H1 (cell line): ENCODE measurements around the gene TLR8. TPM values are rescaled to one million over a fixed set of nuclear protein-coding genes. Genes with fewer than 3 reads are reported as not detected.

Experiments used
- CTCF ChIA-PET: fragments of 300-600 bp; sonication (Branson Sonifier 250); formaldehyde crosslinking; loops from one replicate; lab custom pipeline; 2021; ENCODE audit not compliant: partially characterized antibody; lab: Charles Lee
- POLR2A ChIA-PET: fragments of 300-600 bp; sonication (Branson Sonifier 250); formaldehyde crosslinking; loops from one replicate; lab custom pipeline; 2021; ENCODE audit warnings: inconsistent platforms; ENCODE audit not compliant: partially characterized antibody; lab: Charles Lee
- DNase-seq, 2 experiments: peaks; one replicate each; pipeline versions ENCODE4 v3.0.0 to v3.0.0-alpha.2; 2010 to 2022; ENCODE audit warnings: low spot score in 2 of 2, low read depth in 1 of 2, mixed read lengths in 1 of 2
- FAIRE-seq: peaks from 2 replicates; lab custom pipeline; 2011; peaks lifted over from hg19 to GRCh38; lab: Jason Lieb, UNC
- H2AFZ ChIP-seq: 2 replicates; pipeline ENCODE4 v1.8.1; 2012; ENCODE audit warnings: low read length, inconsistent platforms
- H2AK5ac ChIP-seq: 2 replicates; pipeline ENCODE4 v1.6.1; 2013; ENCODE audit warnings: low read depth, low read length
- H2BK120ac ChIP-seq: replicated peaks from 2 replicates; pipeline ENCODE3; 2013; ENCODE audit warnings: low read depth, low read length, inconsistent platforms
- H2BK12ac ChIP-seq: 2 replicates; pipeline ENCODE4 v1.6.1; 2013; ENCODE audit warnings: low read depth, low read length
- H2BK15ac ChIP-seq: 2 replicates; pipeline ENCODE4 v1.6.1; 2013; ENCODE audit warnings: low read length
- H2BK20ac ChIP-seq: 2 replicates; pipeline ENCODE4 v1.6.1; 2013; ENCODE audit warnings: low read length
- H2BK5ac ChIP-seq: 2 replicates; pipeline ENCODE4 v1.6.1; 2013; ENCODE audit warnings: low read depth, low read length
- H3K14ac ChIP-seq: 2 replicates; pipeline ENCODE4 v1.6.1; 2013; ENCODE audit warnings: inconsistent platforms; ENCODE audit not compliant: insufficient read length
- H3K18ac ChIP-seq: 2 replicates; pipeline ENCODE4 v1.6.1; 2013; ENCODE audit warnings: low read length; ENCODE audit errors: extremely low read depth
- H3K23ac ChIP-seq: 2 replicates; pipeline ENCODE4 v1.6.1; 2013; ENCODE audit warnings: inconsistent platforms; ENCODE audit not compliant: insufficient read length
- H3K23me2 ChIP-seq: 2 replicates; pipeline ENCODE4 v1.6.1; 2013; ENCODE audit warnings: low read depth, low read length
- H3K27ac ChIP-seq: 2 replicates; pipeline ENCODE4 v1.6.1; 2011; ENCODE audit warnings: low read depth, low read length, inconsistent platforms
- H3K27me3 ChIP-seq, 4 experiments: replicated peaks in 1 of 4; 1 replicate in 1 of 4; 2 replicates in 3 of 4; pipeline versions ENCODE4 v1.6.1 to v1.8.1; 2011 to 2013; ENCODE audit warnings: low read length in 3 of 4, mild to moderate bottlenecking in 3 of 4, inconsistent platforms in 2 of 4, mixed read lengths in 2 of 4, moderate library complexity in 1 of 4; ENCODE audit not compliant: control insufficient read depth in 3 of 4, insufficient read depth in 3 of 4; ENCODE audit errors: extremely low read depth in 1 of 4
- H3K36me3 ChIP-seq, 4 experiments: 2 replicates each; pipeline versions ENCODE4 v1.6.1 to v1.8.1; 2011 to 2013; ENCODE audit warnings: mild to moderate bottlenecking in 4 of 4, low read length in 3 of 4, moderate library complexity in 2 of 4, control low read depth in 1 of 4, inconsistent platforms in 1 of 4; ENCODE audit not compliant: insufficient read depth in 4 of 4, control insufficient read depth in 2 of 4
- H3K4ac ChIP-seq: replicated peaks from 2 replicates; pipeline ENCODE3; 2013; ENCODE audit warnings: low read length, low read depth, mixed read lengths, inconsistent platforms; ENCODE audit not compliant: insufficient read length
- H3K4me1 ChIP-seq, 4 experiments: replicated peaks in 1 of 4; 1 replicate in 1 of 4; 2 replicates in 3 of 4; pipeline versions ENCODE4 v1.6.1 to v1.8.1; 2011 to 2013; ENCODE audit warnings: low read length in 3 of 4, inconsistent platforms in 2 of 4, mixed read lengths in 1 of 4; ENCODE audit not compliant: insufficient read depth in 4 of 4, control insufficient read depth in 3 of 4
- H3K4me2 ChIP-seq, 2 experiments: 2 replicates each; pipeline versions ENCODE4 v1.6.1 to v1.8.1; 2011 to 2013; ENCODE audit warnings: low read depth in 2 of 2, low read length in 2 of 2, control low read depth in 1 of 2, inconsistent platforms in 1 of 2, mild to moderate bottlenecking in 1 of 2; ENCODE audit not compliant: insufficient read depth in 1 of 2
- H3K4me3 ChIP-seq, 4 experiments: fragments of 200-600, 300-600 bp in 1 of 4; sonication (generic), shearing (Covaris generic), sonication (Bioruptor Twin) in 1 of 4; 2 replicates each; pipeline versions ENCODE4 v1.5.1 to v1.8.1; 2011 to 2016; ENCODE audit warnings: low read length in 4 of 4, low read depth in 3 of 4, control low read depth in 2 of 4, inconsistent platforms in 2 of 4, mild to moderate bottlenecking in 2 of 4, mixed read lengths in 1 of 4, moderate library complexity in 1 of 4; ENCODE audit not compliant: insufficient read depth in 2 of 4; ENCODE audit errors: extremely low read depth in 1 of 4
- H3K56ac ChIP-seq: replicated peaks from 2 replicates; pipeline ENCODE3; 2013; ENCODE audit warnings: low read depth, mild to moderate bottlenecking, mixed read lengths, low read length, inconsistent platforms; ENCODE audit not compliant: insufficient read length
- H3K79me1 ChIP-seq: 2 replicates; pipeline ENCODE4 v1.6.1; 2013; ENCODE audit warnings: low read depth, low read length, control low read depth
- H3K79me2 ChIP-seq, 2 experiments: 2 replicates each; pipeline versions ENCODE4 v1.6.1 to v1.8.1; 2012 to 2013; ENCODE audit warnings: low read length in 2 of 2, mild to moderate bottlenecking in 2 of 2, inconsistent platforms in 1 of 2; ENCODE audit not compliant: insufficient read depth in 2 of 2, control insufficient read depth in 1 of 2
- H3K9ac ChIP-seq, 4 experiments: replicated peaks in 1 of 4; 1 replicate in 1 of 4; 2 replicates in 3 of 4; pipeline versions ENCODE4 v1.6.1 to v1.8.1; 2011 to 2013; ENCODE audit warnings: low read depth in 3 of 4, low read length in 3 of 4, control low read depth in 2 of 4, mild to moderate bottlenecking in 2 of 4, moderate library complexity in 2 of 4, inconsistent platforms in 1 of 4; ENCODE audit errors: extremely low read depth in 1 of 4
- H3K9me3 ChIP-seq, 2 experiments: 2 replicates each; pipeline versions ENCODE4 v1.6.1 to v1.8.1; 2012 to 2013; ENCODE audit warnings: mild to moderate bottlenecking in 2 of 2, moderate library complexity in 2 of 2, control low read depth in 1 of 2, inconsistent platforms in 1 of 2, low read depth in 1 of 2, low read length in 1 of 2, mixed read lengths in 1 of 2; ENCODE audit not compliant: insufficient read depth in 2 of 2
- H4K20me1 ChIP-seq, 2 experiments: replicated peaks in 1 of 2; 2 replicates each; pipeline versions ENCODE3 to v1.8.1; 2011 to 2013; ENCODE audit warnings: inconsistent platforms in 2 of 2, low read length in 2 of 2, mild to moderate bottlenecking in 1 of 2; ENCODE audit not compliant: insufficient read depth in 2 of 2, control insufficient read depth in 1 of 2
- H4K5ac ChIP-seq: 2 replicates; pipeline ENCODE4 v1.6.1; 2013; ENCODE audit warnings: low read length, low read depth, mixed read lengths, inconsistent platforms; ENCODE audit not compliant: insufficient read length
- H4K8ac ChIP-seq: 2 replicates; pipeline ENCODE4 v1.8.0; 2013; ENCODE audit warnings: mild to moderate bottlenecking, moderate library complexity, low read length, inconsistent platforms; ENCODE audit not compliant: insufficient read depth; ENCODE audit errors: extremely low read depth
- H4K91ac ChIP-seq: replicated peaks from 2 replicates; pipeline ENCODE3; 2013; ENCODE audit warnings: low read length, mixed read lengths, inconsistent platforms; ENCODE audit not compliant: insufficient read length
- ATF3 ChIP-seq: IDR thresholded peaks from 2 replicates; pipeline ENCODE4 v1.6.1; 2011; ENCODE audit warnings: low read depth, mild to moderate bottlenecking, low read length; ENCODE audit not compliant: insufficient read depth
- CBX5 ChIP-seq: fragments of 300-800, 300-1000 bp; sonication (generic); IDR thresholded peaks from 2 replicates; pipeline ENCODE4 v1.7.1; 2016; ENCODE audit warnings: antibody characterized with exemption, low read length, low read depth
- CEBPB ChIP-seq: IDR thresholded peaks from 2 replicates; pipeline ENCODE4 v1.6.1; 2012; ENCODE audit warnings: low read depth, low read length
- HDAC6 ChIP-seq: IDR thresholded peaks from one replicate; pipeline ENCODE4 v1.7.1; 2012; ENCODE audit warnings: low read depth, mild to moderate bottlenecking, inconsistent platforms, low read length, moderate library complexity
- JUND ChIP-seq: IDR thresholded peaks from 2 replicates; pipeline ENCODE4 v1.6.1; 2011; ENCODE audit warnings: mild to moderate bottlenecking, improper control_type of control experiment, low read length
- MAFK ChIP-seq: IDR thresholded peaks from 2 replicates; pipeline ENCODE4 v1.6.1; 2012; ENCODE audit warnings: low read depth, mild to moderate bottlenecking, improper control_type of control experiment, low read length
- NRF1 ChIP-seq: IDR thresholded peaks from 2 replicates; pipeline ENCODE4 v1.6.1; 2011; ENCODE audit warnings: mild to moderate bottlenecking, low read depth, low read length, improper control_type of control experiment
- SIX5 ChIP-seq: IDR thresholded peaks from 2 replicates; pipeline ENCODE4 v1.6.1; 2011; ENCODE audit warnings: mild to moderate bottlenecking, low read depth, low read length
- SP2 ChIP-seq: IDR thresholded peaks from 2 replicates; pipeline ENCODE4 v1.6.1; 2012; ENCODE audit warnings: mild to moderate bottlenecking, low read length, inconsistent platforms
- whole genome bisulfite sequencing, 2 experiments: shearing (Covaris generic) in 1 of 2; methylation state at CpG; one replicate each; pipeline versions ENCODE4 v1.1.6 to v1.1.7; 2013 to 2015; ENCODE audit warnings: low lambda C conversion rate in 2 of 2, mixed read lengths in 2 of 2, inconsistent platforms in 1 of 2, low coverage in 1 of 2, missing lambda C conversion rate in 1 of 2; ENCODE audit not compliant: insufficient replicate concordance in 2 of 2, insufficient coverage in 1 of 2, insufficient read length in 1 of 2; ENCODE audit errors: extremely low coverage in 1 of 2, missing lambda C conversion rate in 1 of 2; 5-methylcytosine and 5-hydroxymethylcytosine counted together
- polyA plus RNA-seq, 7 experiments: library from polyadenylated mRNA; depleted of rRNA in 3 of 7; stranded (reverse) in 5 of 7; unstranded in 2 of 7; fragments of >200 nt in 5 of 7; fragments of 200-250 nt in 2 of 7; gene quantifications; 1 replicate in 5 of 7; 2 replicates in 1 of 7; 4 replicates in 1 of 7; pipeline versions ENCODE4 v1.2.1 to v1.2.3, GENCODE V29; 2011 to 2013; ENCODE audit warnings: missing spikeins in 2 of 7, mixed read lengths in 2 of 7
- total RNA-seq: library from RNA; stranded (reverse); fragmentation: NEBNext Ultra II Directional; extraction: Animal tissue kit (Norgen Biotek cat#: 25700); gene quantifications from 2 replicates; pipeline ENCODE4 v1.2.1, GENCODE V29; 2021

TLR8 gene
- total and polyA plus RNA-seq, 2 of the 8 experiments (the other 6 are each of a cell fraction or from before 2014, with no cell fraction given) = not detected

DNA sequence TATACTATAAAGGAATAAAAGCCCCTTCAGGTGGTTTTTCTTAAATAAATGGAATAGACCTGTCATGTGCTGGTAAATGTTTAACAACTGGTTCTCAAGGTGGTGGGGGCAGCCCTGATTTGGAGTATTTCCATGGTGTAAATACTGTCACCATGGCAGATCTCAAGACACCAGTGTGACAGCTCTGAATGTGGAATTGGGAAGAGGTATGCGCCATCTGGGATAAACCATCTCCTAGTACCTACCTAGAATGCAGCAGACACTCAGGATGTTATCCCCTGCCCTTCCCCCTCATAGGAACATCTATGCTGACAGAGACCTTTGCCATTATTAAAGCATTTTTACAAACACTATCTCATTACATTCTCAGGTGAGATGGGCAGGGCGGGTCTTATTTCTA lies 42.1 kb downstream of the TLR8 start:
- H4K8ac ChIP-seq = no peak overlapping the region
- H3K18ac ChIP-seq = no peak overlapping the region
- CTCF ChIA-PET = interaction anchor here (0.8 kb wide), 1 partner anchor 249 kb away, joined by 3 read pairs; no protein-coding TSS in a partner anchor
- H3K79me2 ChIP-seq = no peaks in the 10 kb centered on the region
- H2BK120ac ChIP-seq = no peak overlapping the region
- H3K4ac ChIP-seq = no peak overlapping the region
- H4K20me1 ChIP-seq = no peaks in the 10 kb centered on the region
- H3K4me2 ChIP-seq = no peak overlapping the region
- no peak overlapping the region for H2BK12ac ChIP-seq
- 94% methylated on average over 2 of the region's 2 CpGs; no CpG with 5 or more reads in 1 of the 2 experiments for WGBS, 2 experiments
- no peak overlapping the region for H4K5ac ChIP-seq
- H3K79me1 ChIP-seq = no peaks in the 10 kb centered on the region
- H3K36me3 ChIP-seq = no peaks in the 10 kb centered on the region
- no peak for FAIRE-seq
- no peak overlapping the region for H2AK5ac ChIP-seq
- no peak overlapping the region for H3K14ac ChIP-seq
- no peak overlapping the region for H4K91ac ChIP-seq
- no peak overlapping the region for H3K56ac ChIP-seq
- POLR2A ChIA-PET = interaction anchor here (1.5 kb wide), 1 partner anchor 30 kb away, joined by 4 read pairs; no protein-coding TSS in a partner anchor
- TF ChIP-seq CBX5 = no peak
- no peak for TF ChIP-seq MAFK
- TF ChIP-seq HDAC6 = no peak
- TF ChIP-seq CEBPB = no peak
- TF ChIP-seq SP2 = no peak
- TF ChIP-seq NRF1 = no peak
- TF ChIP-seq SIX5 = no peak
- TF ChIP-seq JUND = no peak
- TF ChIP-seq ATF3 = no peak
- TF ChIP-seq, all 59 proteins: peak for 0
- H3K23me2 ChIP-seq = no peaks in the 10 kb centered on the region
- H3K27ac ChIP-seq = no peak overlapping the region
- no peak overlapping the region for H2BK5ac ChIP-seq
- no peaks in the 10 kb centered on the region for H3K9me3 ChIP-seq
- H3K27me3 ChIP-seq = no peaks in the 10 kb centered on the region
- H3K4me1 ChIP-seq = peaks cover 0 to 7% (median 5%) of the 10 kb centered on the region in 4 experiments; a peak in 5 of 7 replicates
- DNase-seq = no peak
- no peak overlapping the region for H2BK15ac ChIP-seq
- H2AFZ ChIP-seq = no peak overlapping the region
- no peak overlapping the region for H3K23ac ChIP-seq
- no peak overlapping the region for H3K9ac ChIP-seq
- H3K4me3 ChIP-seq = no peak overlapping the region
- no peak overlapping the region for H2BK20ac ChIP-seq
